OCI-LY7 (cell line): ENCODE measurements around the gene MTF1.

Experiments used
- EZH2phosphoT487 ChIP-seq: fragments of 200-600 bp; sonication (generic); IDR thresholded peaks from 2 replicates; pipeline ENCODE4 v1.6.1; 2018; ENCODE audit warnings: low read depth, borderline replicate concordance, mild to moderate bottlenecking, mixed run types, antibody characterized with exemption, low read length, moderate library complexity, mixed read lengths
- TF ChIP-seq, protein P1 (sequence below): fragments of 200-600 bp; sonication (generic); conservative IDR thresholded peaks from 2 replicates; pipeline ENCODE4 v1.5.1; 2014; ENCODE audit warnings: mild to moderate bottlenecking, antibody characterized with exemption, low read length, moderate library complexity, mixed read lengths

DNA sequence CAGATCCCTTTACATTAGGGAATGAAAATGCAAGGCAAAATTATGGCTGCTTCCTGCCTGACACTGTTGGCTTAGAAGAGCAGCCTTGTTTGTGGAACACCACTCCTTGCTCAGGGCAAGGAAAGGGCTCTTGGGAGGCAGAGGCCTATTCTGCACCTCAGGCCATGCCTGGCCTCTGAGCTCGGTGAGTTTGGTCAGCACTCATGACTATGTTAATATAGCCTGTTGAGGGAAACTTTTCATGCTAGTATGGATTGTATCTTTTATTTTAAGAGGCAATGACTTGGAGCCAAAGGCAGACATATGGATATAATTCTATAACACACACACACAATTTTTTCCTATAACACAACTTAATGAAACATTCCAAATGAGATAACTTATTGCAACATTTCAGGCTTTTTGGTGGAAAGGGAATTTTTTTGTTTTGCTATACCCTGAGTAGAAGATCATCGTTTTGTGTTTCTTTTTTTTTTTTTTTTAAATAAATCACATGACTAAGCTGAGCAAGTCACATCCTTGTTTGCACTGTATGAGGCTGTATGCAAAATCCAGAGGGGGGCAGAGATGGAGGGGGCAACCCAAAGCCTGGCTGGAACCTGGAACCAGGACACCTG, 45.8 kb downstream of the MTF1 start:
- TF ChIP-seq, protein P1, sequence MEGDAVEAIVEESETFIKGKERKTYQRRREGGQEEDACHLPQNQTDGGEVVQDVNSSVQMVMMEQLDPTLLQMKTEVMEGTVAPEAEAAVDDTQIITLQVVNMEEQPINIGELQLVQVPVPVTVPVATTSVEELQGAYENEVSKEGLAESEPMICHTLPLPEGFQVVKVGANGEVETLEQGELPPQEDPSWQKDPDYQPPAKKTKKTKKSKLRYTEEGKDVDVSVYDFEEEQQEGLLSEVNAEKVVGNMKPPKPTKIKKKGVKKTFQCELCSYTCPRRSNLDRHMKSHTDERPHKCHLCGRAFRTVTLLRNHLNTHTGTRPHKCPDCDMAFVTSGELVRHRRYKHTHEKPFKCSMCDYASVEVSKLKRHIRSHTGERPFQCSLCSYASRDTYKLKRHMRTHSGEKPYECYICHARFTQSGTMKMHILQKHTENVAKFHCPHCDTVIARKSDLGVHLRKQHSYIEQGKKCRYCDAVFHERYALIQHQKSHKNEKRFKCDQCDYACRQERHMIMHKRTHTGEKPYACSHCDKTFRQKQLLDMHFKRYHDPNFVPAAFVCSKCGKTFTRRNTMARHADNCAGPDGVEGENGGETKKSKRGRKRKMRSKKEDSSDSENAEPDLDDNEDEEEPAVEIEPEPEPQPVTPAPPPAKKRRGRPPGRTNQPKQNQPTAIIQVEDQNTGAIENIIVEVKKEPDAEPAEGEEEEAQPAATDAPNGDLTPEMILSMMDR: no peak
- no peak for TF ChIP-seq EZH2phosphoT487
